Cerebellar cortex (tissue), 1 donor: Measurements from ENCODE around the gene HOXB5.

Experiments used
- DNase-seq: peaks from one replicate; pipeline ENCODE4 v3.0.0-alpha.2; 2015; ENCODE audit warnings: low spot score

The HOXB5 gene

DNA sequence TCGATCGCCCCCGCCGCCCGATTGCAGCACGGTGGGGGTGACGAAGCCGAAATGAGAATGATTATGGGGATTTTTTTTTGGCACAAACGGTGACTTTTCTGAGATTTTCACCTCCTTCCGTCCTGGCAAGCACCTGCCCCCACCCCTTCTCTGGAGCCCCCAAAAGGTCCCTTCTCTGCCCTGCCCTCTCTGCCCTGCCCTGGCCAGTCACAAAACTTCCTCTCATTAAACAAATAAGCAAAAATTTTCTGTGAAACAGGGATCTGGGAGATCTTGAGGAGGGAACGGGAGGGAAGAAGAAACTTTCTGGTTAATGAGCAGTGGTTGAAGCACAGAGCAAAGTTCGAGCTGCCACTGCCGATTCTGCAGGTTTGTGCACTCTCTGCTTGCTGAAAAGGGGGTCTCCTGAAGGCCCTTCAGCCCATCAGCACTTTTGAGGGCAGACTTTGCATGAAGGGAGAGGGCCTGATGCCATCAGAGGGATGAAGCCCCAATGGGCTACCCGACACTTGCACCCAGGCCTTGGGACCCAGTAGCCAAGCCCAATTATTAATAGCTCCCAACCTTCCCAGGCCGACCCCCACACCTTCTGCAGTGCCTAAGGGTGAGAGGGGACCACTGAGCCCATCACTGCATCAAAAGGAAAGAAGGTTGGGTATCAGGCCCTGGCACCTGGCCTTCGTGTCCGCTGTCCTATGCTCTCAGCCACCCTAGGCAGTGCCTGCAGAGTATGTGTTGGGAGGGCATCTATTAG lies 22.6 kb upstream of the HOXB5 start:
- no peak for DNase-seq

- no peak for DNase-seq
Observed at GRCh38 chr17:48615047-48615962, 21.7 kb upstream of the HOXB5 start, which contains the start of gene HOXB8. TSS of gene HOXB8 (minus strand) at chr17:48615292. CDS start at chr17:48614704, 588 bp downstream.

- no peak for DNase-seq
Observed at GRCh38 chr17:48613862-48614694, 20.5 kb upstream of the HOXB5 start.

DNA sequence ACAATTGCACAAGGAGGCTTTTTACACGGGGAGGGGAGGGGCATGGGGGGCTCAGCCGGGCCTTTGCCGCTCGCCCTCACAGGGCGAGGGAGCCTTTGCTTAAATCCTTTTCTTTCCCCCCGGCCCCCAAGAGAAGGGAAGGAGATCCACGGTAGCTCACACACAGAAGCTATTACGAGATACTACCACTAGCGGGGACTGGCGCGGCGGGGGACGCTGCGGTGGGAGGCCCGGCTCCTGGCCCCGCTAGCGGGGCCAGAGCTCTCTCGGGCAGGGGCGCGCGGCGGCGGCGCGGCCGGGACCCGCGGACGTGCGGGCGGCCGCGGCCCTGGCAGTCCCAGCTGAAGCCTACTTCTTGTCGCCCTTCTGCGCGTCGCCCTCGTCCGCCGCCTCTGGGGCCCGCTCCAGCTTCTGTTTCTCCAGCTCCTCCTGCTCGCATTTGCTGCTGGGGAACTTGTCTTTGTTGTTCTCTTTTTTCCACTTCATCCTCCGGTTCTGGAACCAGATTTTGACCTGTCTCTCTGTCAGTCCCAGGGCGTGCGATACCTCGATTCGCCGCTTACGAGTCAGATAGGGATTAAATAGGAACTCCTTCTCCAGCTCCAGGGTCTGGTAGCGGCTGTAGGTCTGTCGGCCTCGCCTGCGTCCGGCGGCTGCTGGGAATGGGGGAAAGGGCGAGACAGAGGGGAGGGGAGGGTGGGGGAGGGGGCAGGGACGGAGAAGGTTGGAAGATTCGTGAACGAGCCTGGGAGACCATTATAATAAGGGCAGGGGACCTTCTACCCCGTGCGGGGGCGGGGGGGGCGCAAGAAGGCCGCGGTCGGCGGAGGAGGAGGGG lies 19.5 kb upstream of the HOXB5 start:
- DNase-seq, result peak; percentile 34

GRCh38 chr17:48612456-48612853 lies 18.9 kb upstream of the HOXB5 start:
- peak; percentile 22 for DNase-seq

GRCh38 chr17:48611681-48612455 lies 18.3 kb upstream of the HOXB5 start:
- peak; percentile 31 for DNase-seq

GRCh38 chr17:48611213-48611612 lies 17.6 kb upstream of the HOXB5 start:
- no peak for DNase-seq

GRCh38 chr17:48610282-48611211 lies 17.0 kb upstream of the HOXB5 start, which contains the start of gene HOXB7:
TSS of gene HOXB7 (minus strand) at chr17:48611017. CDS start at chr17:48610918, 99 bp downstream.
- DNase-seq, result peak; percentile 36

DNA sequence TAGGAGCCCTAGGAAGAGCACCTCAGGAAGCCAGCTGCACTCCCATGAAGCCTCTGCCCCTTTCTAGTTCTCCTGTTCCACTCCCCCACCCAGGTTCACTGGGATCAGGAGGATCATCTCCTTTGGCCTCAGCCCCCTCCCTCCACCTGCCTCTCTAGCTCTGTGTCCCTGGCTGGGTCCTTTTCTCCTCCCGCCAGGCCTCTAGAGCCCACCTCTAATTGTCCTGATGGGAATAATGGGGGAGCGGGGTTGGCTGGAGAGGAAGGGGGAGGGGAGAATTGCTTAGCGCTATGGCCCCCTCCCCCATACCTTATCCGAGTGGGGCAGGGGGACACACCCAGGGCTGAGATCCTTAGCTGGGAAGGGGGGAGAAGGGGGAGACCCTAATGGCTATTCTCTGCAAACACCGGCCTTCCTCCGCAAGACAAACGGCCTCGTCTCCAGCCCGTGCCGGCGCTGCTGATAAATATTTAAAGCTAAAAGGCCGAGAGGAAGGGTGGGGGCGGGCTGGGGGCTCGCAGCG lies 16.2 kb upstream of the HOXB5 start:
- DNase-seq, result no peak

DNA sequence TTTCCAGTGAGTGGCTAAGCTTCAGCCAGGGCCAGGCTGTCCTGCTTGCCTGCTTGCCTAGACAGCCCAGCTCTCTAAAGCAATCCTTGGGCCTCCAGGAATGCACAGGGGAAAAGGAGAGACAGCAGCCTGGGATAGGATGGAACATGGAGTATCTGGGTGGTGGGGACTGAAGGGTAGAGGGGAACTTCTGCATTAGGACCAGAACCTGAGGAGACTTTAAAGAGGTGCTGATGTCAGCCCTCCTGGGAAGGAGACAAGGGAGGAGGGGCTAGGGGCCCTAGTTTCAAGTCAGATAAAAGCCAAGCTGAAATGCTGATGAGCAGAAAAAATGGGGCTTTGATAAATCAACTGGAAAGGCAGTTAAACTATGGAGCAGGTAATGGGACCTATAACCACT lies 15.5 kb upstream of the HOXB5 start:
- no peak for DNase-seq

- no peak for DNase-seq
Observed at GRCh38 chr17:48608494-48608834, 14.9 kb upstream of the HOXB5 start.

- DNase-seq, result no peak
Observed at GRCh38 chr17:48606892-48607614, 13.5 kb upstream of the HOXB5 start.

DNA sequence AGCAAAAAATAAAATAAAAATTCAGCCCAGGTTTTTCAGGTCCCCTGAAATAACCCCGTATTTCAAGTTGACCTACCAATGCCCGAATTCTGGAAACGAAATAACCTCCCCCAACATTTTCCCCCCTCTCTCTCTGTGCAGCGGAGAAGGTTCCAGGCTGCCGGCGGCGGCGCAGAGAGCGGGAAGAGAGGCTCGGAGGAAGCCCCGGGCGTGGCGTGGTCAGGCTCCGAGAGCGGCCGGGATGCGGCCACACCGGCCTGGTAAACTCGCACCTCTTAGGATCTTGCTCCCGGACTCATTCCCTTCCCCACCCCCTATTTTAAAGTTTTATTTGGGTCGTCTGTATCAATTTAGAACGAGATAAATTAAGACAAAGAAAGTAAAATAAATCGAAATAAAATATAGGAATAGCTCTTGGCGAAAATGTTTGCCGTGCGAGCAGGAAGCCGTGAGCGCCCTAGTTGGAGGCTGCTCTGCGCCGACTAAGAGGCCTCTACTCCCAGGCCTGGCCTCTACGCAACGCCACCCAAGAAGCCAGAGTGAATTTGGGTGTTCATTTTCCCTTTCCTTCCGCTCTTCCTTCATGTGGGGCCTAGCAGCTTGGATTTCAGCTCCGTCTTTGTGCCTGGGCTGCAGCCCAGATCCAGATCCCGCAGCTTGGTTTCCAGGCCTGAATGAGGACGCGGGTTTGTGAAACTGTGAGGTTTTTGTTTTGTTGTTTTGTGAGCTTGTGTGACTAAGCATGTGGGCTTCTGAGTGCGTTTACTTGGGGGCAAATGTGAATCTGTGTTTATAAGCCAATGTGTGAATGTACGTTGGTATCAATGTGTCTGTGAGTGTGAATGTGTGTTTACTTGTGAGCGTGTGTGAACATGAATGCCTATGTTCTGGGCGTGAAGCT lies 12.7 kb upstream of the HOXB5 start:
- DNase-seq, result no peak

- no peak for DNase-seq
Observed at GRCh38 chr17:48605409-48605919, 11.9 kb upstream of the HOXB5 start.

GRCh38 chr17:48604770-48605329 lies 11.3 kb upstream of the HOXB5 start, which contains the start of gene HOXB6:
TSS of gene HOXB6 (minus strand) at chr17:48604986. CDS start at chr17:48598150, 6,836 bp downstream.
- DNase-seq, result no peak

DNA sequence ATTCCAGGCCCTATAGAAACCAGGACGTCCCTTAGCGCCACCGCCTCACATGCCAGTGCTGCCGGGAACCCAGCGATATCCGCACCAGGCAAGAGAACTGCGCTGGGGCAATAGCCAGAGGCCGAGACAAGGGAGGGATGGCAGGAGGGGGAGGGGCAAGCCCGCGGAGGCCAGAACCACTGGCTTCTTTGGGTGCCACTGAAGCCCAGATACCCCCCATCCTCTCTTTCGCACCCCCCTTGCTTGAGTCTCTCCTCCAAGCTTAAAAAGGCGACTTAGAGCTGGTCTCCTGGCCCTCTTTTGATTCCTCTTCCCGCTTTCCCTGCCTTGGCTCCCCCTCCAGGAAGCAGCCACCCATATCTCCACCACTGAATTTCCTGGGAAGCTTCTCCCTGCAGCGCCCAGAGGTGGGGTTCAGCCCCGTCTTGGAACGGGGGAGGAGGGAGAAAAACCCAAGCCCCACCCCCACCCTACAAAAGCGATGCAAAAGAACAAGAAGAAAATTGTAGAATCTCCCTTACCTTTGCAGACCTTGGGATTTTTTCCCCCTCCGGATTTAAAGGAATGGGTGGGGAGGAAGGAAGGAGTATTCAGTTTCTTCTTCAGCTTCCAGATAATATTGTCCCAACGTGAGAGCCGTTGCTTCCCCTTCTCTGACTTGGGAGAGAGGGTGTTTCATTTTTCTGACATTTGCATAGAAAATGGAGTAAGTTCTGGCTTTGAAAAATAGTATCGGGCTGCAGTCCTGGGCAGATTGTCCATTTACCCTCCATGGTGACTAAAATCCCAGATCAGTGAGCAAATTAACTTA lies 10.6 kb upstream of the HOXB5 start:
- no peak for DNase-seq
